Bronchial epithelial cell (primary cell): Measurements from ENCODE around the gene EPB41L5. TPM values are rescaled to one million over a fixed set of nuclear protein-coding genes. Genes with fewer than 3 reads are reported as not detected.
A peak's percentile ranks its signal among the peaks of the same experiment; 100 is the strongest.

ENCODE experiments used
- DNase-seq: peaks from one replicate; pipeline ENCODE4 v3.0.0-alpha.2; 2010; ENCODE audit warnings: low read depth
- FAIRE-seq: peaks from 2 replicates; lab custom pipeline; 2011; peaks lifted over from hg19 to GRCh38; lab: Jason Lieb, UNC
- H3K27me3 ChIP-seq: 2 replicates; pipeline ENCODE4 v1.5.1; 2011; ENCODE audit warnings: low read length; ENCODE audit not compliant: control insufficient read depth, insufficient read depth
- H3K36me3 ChIP-seq: 2 replicates; pipeline ENCODE4 v1.5.1; 2011; ENCODE audit warnings: low read length; ENCODE audit not compliant: control insufficient read depth, insufficient read depth
- H3K4me3 ChIP-seq: 2 replicates; pipeline ENCODE4 v1.5.1; 2011; ENCODE audit warnings: mild to moderate bottlenecking, low read depth, low read length, control low read depth
- CTCF ChIP-seq: IDR thresholded peaks from 2 replicates; pipeline ENCODE4 v1.5.1; 2011; ENCODE audit warnings: mild to moderate bottlenecking, moderate library complexity, low read length, control low read depth, inconsistent platforms; ENCODE audit not compliant: insufficient read depth, severe bottlenecking
- total RNA-seq: library from RNA; depleted of rRNA; stranded (reverse); fragments of >200 nt; gene quantifications from 2 replicates; pipeline ENCODE4 v1.2.1, GENCODE V29; 2014

Gene EPB41L5
- total RNA-seq, 1 donor from 2014 or later = 34.5 TPM

DNA sequence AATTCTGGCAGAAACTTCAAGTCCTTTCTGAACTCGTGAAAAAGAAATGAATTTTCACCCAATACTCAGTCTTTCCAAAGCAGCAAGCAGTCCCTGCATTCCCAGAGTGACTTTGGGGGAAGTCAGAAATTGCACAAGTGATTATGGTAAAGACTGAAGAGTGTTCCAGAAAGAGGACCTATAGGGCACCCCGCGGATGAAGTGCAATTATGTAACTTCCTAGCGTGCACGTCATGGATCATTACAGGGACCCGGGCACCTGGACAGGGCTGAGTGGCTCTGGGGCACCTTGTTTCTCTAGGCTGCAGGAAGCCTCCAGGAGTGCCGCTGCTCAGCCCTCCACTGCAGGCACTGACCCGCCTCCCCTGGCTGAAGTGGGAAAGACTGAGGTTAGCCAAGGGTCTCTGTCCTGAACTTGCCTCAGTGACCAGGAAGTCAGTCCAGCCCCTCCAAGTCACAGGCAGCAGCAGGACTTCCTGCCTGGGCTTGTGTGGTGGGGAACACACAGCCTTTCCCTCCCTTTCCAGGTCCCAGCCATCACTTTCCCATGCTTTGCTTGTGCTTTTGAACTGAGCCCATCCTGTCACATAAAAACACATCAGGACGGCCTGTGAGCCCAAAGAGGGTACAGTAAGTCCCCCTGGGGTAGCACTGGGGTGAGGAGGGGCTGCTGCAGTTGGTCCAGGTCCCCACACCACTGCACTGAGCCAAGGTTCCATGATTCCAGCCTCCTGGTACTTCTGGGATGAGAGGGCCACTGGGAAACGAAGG is 190.6 kb downstream of the EPB41L5 start:
- DNase-seq = no peak
- no peaks in the 10 kb centered on the region for H3K27me3 ChIP-seq
- TF ChIP-seq CTCF = no peak

GRCh38 chr2:120204022-120204405 is 191.1 kb downstream of the EPB41L5 start:
- no peak for TF ChIP-seq CTCF
- H3K27me3 ChIP-seq = no peaks in the 10 kb centered on the region
- FAIRE-seq (no peak), DNase-seq (no peak)
- H3K4me3 ChIP-seq = no peak overlapping the region
- H3K36me3 ChIP-seq = no peaks in the 10 kb centered on the region

More for the DNA sequence above, 190.6 kb downstream of the EPB41L5 start:
- Histone ChIP-seq H3K4me3 (no peak overlapping the region), H3K36me3 (no peaks in the 10 kb centered on the region)
- no peak for FAIRE-seq

- FAIRE-seq (no peak), DNase-seq (no peak)
- no peak for TF ChIP-seq CTCF
- Histone ChIP-seq H3K27me3 (no peaks in the 10 kb centered on the region), H3K4me3 (no peak overlapping the region), H3K36me3 (no peaks in the 10 kb centered on the region)
These were observed 191.5 kb downstream of the EPB41L5 start for GRCh38 chr2:120204417-120204816.

DNA sequence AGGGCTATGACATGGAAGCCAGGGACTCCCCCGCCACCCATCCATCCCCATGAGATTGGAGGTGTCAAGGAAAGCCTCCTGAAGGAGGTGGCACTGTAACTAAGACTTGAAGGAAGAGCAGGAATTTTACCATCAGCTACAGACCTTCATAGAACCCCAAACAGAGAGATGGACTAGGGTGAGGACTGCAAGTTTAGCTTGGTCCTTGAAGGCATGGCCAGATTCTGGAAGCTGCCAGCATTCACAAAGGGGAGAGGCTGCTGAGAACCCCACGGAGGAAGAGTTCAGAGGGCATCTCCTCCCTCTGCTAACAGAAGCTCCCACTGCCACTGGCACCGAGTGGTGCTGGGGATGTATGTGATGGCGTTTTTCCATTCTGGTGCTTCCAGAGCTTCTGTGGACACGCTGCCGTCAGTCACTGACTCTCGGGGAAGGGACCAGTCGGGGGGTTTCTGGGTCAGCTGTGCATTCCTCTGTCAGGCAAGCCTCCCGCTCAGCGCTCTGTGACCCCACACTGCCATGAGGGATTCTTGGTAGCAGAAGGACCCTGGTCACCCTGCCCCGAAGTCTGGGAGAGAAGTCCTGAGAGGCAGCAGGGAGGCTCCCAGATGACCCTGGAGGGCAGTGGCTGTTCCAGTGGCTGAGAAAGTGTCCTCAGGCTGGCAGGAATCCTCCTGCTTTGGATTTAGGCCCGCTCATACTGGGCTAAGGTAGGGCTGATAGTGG is 192.2 kb downstream of the EPB41L5 start:
- FAIRE-seq = no peak
- no peak for TF ChIP-seq CTCF
- Histone ChIP-seq H3K36me3 (no peaks in the 10 kb centered on the region), H3K4me3 (no peak overlapping the region), H3K27me3 (no peaks in the 10 kb centered on the region)
- no peak for DNase-seq

GRCh38 chr2:120206022-120206581 is 193.2 kb downstream of the EPB41L5 start:
- peak; percentile 34 for TF ChIP-seq CTCF
- H3K36me3 ChIP-seq = no peaks in the 10 kb centered on the region
- no peaks in the 10 kb centered on the region for H3K27me3 ChIP-seq
- DNase-seq (no peak), FAIRE-seq (no peak)
- H3K4me3 ChIP-seq = no peak overlapping the region
